HEK293 (cell line): ENCODE measurements around the gene CIITA.

Experiments
- CTCF ChIA-PET: fragments of 350-600 bp; formaldehyde crosslinking; extraction: SDS; loops from one replicate; lab custom pipeline; 2021; ENCODE audit warnings: antibody characterized with exemption; lab: Yijun Ruan, JAX
- POLR2A ChIA-PET: fragments of 300-600 bp; formaldehyde crosslinking; extraction: SDS; loops from one replicate; lab custom pipeline; 2020; ENCODE audit warnings: antibody characterized with exemption, inconsistent platforms; lab: Yijun Ruan, JAX
- H3K27ac ChIP-seq: fragments of 200-500 bp; sonication (Bioruptor generic); 2 replicates; pipeline ENCODE4 v1.5.1; 2014; ENCODE audit warnings: low read depth, low read length, control low read depth, inconsistent platforms; ENCODE audit errors: extremely low read depth
- H3K36me3 ChIP-seq, 2 experiments: fragments of 200-500 bp in 1 of 2; sonication (Bioruptor generic) in 1 of 2; 1 replicate in 1 of 2; 2 replicates in 1 of 2; pipeline ENCODE4 v1.5.1; 2014 to 2017; ENCODE audit warnings: inconsistent platforms in 2 of 2, low read length in 2 of 2; ENCODE audit not compliant: control insufficient read depth in 2 of 2, insufficient read depth in 1 of 2
- H3K4me1 ChIP-seq: fragments of 200-500 bp; sonication (Bioruptor generic); 2 replicates; pipeline ENCODE4 v1.5.1; 2014; ENCODE audit warnings: mild to moderate bottlenecking, low read length, inconsistent platforms; ENCODE audit not compliant: control insufficient read depth, insufficient read depth
- H3K4me3 ChIP-seq: 2 replicates; pipeline ENCODE4 v1.5.1; 2011; ENCODE audit warnings: low read depth, mild to moderate bottlenecking, control low read depth, low read length, moderate library complexity
- H3K9me3 ChIP-seq: fragments of 200-500 bp; sonication (Bioruptor generic); 2 replicates; pipeline ENCODE4 v1.5.1; 2014; ENCODE audit warnings: low read depth, low read length, inconsistent platforms; ENCODE audit not compliant: control insufficient read depth, insufficient read depth
- IKZF3 ChIP-seq: fragments of 450-650 bp; IDR thresholded peaks from 2 replicates; pipeline ENCODE4 v1.5.0; 2018; ENCODE audit warnings: missing biosample characterization, mild to moderate bottlenecking, missing genetic modification characterization, moderate library complexity
- PRDM1 ChIP-seq: fragments of 450-650 bp; formaldehyde crosslinking; IDR thresholded peaks from 2 replicates; pipeline ENCODE4; 2016; ENCODE audit warnings: missing biosample characterization, missing genetic modification characterization
- ZBTB17 ChIP-seq: fragments of 450-650 bp; formaldehyde crosslinking; IDR thresholded peaks from 2 replicates; pipeline ENCODE4 v1.5.1; 2016; ENCODE audit warnings: missing biosample characterization, missing genetic modification characterization
- ZNF2 ChIP-seq: fragments of 450-650 bp; formaldehyde crosslinking; IDR thresholded peaks from 2 replicates; pipeline ENCODE4 v1.5.1; 2016; ENCODE audit warnings: missing biosample characterization, missing genetic modification characterization
- ZNF423 ChIP-seq: fragments of 450-650 bp; formaldehyde crosslinking; IDR thresholded peaks from 2 replicates; pipeline ENCODE4 v1.5.1; 2016; ENCODE audit warnings: missing biosample characterization, missing genetic modification characterization
- ZNF600 ChIP-seq: fragments of 450-650 bp; formaldehyde crosslinking; IDR thresholded peaks from 2 replicates; pipeline ENCODE4 v1.5.1; 2016; ENCODE audit warnings: missing biosample characterization, missing genetic modification characterization
- ZNF654 ChIP-seq: fragments of 450-650 bp; formaldehyde crosslinking; IDR thresholded peaks from 2 replicates; pipeline ENCODE4 v1.5.1; 2016; ENCODE audit warnings: low read depth, missing biosample characterization, missing genetic modification characterization
- ZNF660 ChIP-seq: fragments of 450-650 bp; IDR thresholded peaks from 2 replicates; pipeline ENCODE4 v1.5.1; 2018; ENCODE audit warnings: missing biosample characterization, mild to moderate bottlenecking, missing genetic modification characterization
- TF ChIP-seq, protein P1 (sequence below): fragments of 450-650 bp; formaldehyde crosslinking; IDR thresholded peaks from 2 replicates; pipeline ENCODE4 v1.5.1; 2016; ENCODE audit warnings: missing biosample characterization, missing genetic modification characterization, borderline replicate concordance
- TF ChIP-seq, protein P2 (sequence below): fragments of 450-650 bp; formaldehyde crosslinking; IDR thresholded peaks from 2 replicates; pipeline ENCODE4 v1.5.1; 2016; ENCODE audit warnings: missing biosample characterization, missing genetic modification characterization
- TF ChIP-seq, protein P3 (sequence below): fragments of 450-650 bp; formaldehyde crosslinking; IDR thresholded peaks from 2 replicates; pipeline ENCODE4 v1.5.1; 2016; ENCODE audit warnings: missing biosample characterization, missing genetic modification characterization
- TF ChIP-seq, protein P4 (sequence below): fragments of 450-650 bp; formaldehyde crosslinking; IDR thresholded peaks from 2 replicates; pipeline ENCODE4 v1.5.1; 2016; ENCODE audit warnings: missing biosample characterization, missing genetic modification characterization
- TF ChIP-seq, protein P5 (sequence below): fragments of 450-650 bp; formaldehyde crosslinking; IDR thresholded peaks from 2 replicates; pipeline ENCODE4 v1.5.1; 2017; ENCODE audit warnings: missing biosample characterization, missing genetic modification characterization

Gene CIITA

DNA sequence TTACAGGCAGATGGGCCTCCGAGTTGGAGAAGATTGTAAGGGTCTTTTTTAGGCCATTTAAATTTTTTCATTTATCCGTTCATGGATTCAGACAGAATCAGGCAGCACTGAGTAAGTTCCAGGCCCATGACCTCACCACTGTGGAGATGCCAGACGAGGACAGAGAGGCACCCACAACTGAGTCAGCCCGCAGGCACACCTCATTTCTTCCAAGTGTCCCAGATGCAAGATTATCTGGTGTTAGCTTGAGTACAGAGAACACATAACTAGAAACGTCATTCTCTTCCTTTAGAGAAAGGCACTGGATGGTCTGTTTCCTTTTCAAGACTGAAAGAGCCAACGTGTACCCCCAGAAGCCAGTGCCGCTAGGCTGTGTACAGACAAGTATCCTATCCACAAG is 84.2 kb downstream of the CIITA start (continued):
- TF ChIP-seq, protein P1, sequence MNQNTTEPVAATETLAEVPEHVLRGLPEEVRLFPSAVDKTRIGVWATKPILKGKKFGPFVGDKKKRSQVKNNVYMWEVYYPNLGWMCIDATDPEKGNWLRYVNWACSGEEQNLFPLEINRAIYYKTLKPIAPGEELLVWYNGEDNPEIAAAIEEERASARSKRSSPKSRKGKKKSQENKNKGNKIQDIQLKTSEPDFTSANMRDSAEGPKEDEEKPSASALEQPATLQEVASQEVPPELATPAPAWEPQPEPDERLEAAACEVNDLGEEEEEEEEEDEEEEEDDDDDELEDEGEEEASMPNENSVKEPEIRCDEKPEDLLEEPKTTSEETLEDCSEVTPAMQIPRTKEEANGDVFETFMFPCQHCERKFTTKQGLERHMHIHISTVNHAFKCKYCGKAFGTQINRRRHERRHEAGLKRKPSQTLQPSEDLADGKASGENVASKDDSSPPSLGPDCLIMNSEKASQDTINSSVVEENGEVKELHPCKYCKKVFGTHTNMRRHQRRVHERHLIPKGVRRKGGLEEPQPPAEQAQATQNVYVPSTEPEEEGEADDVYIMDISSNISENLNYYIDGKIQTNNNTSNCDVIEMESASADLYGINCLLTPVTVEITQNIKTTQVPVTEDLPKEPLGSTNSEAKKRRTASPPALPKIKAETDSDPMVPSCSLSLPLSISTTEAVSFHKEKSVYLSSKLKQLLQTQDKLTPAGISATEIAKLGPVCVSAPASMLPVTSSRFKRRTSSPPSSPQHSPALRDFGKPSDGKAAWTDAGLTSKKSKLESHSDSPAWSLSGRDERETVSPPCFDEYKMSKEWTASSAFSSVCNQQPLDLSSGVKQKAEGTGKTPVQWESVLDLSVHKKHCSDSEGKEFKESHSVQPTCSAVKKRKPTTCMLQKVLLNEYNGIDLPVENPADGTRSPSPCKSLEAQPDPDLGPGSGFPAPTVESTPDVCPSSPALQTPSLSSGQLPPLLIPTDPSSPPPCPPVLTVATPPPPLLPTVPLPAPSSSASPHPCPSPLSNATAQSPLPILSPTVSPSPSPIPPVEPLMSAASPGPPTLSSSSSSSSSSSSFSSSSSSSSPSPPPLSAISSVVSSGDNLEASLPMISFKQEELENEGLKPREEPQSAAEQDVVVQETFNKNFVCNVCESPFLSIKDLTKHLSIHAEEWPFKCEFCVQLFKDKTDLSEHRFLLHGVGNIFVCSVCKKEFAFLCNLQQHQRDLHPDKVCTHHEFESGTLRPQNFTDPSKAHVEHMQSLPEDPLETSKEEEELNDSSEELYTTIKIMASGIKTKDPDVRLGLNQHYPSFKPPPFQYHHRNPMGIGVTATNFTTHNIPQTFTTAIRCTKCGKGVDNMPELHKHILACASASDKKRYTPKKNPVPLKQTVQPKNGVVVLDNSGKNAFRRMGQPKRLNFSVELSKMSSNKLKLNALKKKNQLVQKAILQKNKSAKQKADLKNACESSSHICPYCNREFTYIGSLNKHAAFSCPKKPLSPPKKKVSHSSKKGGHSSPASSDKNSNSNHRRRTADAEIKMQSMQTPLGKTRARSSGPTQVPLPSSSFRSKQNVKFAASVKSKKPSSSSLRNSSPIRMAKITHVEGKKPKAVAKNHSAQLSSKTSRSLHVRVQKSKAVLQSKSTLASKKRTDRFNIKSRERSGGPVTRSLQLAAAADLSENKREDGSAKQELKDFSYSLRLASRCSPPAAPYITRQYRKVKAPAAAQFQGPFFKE (tag by site-specific recombination), result no peak
- TF ChIP-seq, protein P2, sequence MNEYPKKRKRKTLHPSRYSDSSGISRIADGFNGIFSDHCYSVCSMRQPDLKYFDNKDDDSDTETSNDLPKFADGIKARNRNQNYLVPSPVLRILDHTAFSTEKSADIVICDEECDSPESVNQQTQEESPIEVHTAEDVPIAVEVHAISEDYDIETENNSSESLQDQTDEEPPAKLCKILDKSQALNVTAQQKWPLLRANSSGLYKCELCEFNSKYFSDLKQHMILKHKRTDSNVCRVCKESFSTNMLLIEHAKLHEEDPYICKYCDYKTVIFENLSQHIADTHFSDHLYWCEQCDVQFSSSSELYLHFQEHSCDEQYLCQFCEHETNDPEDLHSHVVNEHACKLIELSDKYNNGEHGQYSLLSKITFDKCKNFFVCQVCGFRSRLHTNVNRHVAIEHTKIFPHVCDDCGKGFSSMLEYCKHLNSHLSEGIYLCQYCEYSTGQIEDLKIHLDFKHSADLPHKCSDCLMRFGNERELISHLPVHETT (tag by site-specific recombination), result no peak

DNA sequence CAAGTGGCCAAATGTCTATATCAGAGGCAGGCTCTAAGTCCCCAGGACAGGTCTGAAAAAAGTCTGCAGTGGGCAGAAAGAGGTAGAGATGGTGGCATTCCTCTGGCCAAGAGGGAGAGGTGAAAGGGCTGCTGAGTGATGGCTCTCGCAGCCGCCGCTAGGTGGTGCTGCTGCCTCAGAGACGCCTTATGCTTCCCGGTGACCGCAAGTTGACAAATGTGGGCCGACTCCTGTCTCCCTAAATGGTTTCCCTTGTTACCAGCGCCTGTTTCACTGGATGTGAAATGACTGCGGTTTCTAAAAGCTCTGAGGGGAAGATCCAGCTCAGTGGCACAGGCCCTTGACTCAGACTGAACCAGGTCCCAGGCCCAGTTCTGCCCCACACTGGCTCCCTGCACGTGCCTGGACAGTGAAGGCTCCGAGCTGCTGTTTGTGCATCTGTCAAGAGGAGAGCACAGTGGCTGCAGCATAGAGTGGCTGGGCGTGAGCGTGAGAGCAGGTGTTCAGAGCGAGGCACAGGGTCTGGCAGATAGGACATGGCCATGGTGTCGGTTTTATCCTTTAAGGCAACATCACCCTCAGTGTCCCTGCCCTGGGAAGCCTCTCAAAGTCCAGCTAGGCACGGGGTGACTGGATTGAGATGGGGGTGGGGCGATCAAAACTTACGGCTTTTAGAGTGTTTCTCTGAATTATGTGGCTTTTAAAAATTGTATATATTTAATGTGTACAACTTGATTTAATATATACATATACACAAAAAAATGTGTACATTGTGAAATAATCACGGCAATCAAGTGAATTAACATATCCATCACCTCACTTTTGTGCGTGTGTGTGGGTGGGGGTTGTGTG is 87.3 kb downstream of the CIITA start:
- Histone ChIP-seq H3K4me1 (no peaks in the 10 kb centered on the region), H3K9me3 (no peaks in the 10 kb centered on the region), H3K4me3 (no peak overlapping the region), H3K27ac (no peak overlapping the region), H3K36me3 (peaks cover 0 to 52% of the 10 kb centered on the region in 2 experiments; a peak in 2 of 3 replicates)
- TF ChIP-seq ZBTB17 (0 out of 2 replicates have a peak, but pooled peaks have one; percentile 13), ZNF2 (tag by site-specific recombination) (peak; percentile 92), ZNF600 (tag by site-specific recombination) (0 out of 2 replicates have a peak, but pooled peaks have one; percentile 14), ZNF423 (tag by site-specific recombination) (no peak), ZNF654 (tag by site-specific recombination) (peak; percentile 96), ZNF660 (tag by site-specific recombination) (peak; percentile 32; the same call in 1 of the 2 replicates), PRDM1 (tag by site-specific recombination) (peak; percentile 86), IKZF3 (tag by site-specific recombination) (peak; percentile 51; the same call in 1 of the 2 replicates)
- TF ChIP-seq, protein P3, sequence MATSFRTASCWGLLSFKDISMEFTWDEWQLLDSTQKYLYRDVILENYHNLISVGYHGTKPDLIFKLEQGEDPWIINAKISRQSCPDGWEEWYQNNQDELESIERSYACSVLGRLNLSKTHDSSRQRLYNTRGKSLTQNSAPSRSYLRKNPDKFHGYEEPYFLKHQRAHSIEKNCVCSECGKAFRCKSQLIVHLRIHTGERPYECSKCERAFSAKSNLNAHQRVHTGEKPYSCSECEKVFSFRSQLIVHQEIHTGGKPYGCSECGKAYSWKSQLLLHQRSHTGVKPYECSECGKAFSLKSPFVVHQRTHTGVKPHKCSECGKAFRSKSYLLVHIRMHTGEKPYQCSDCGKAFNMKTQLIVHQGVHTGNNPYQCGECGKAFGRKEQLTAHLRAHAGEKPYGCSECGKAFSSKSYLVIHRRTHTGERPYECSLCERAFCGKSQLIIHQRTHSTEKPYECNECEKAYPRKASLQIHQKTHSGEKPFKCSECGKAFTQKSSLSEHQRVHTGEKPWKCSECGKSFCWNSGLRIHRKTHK (tag by site-specific recombination), result no peak
- TF ChIP-seq, protein P4, sequence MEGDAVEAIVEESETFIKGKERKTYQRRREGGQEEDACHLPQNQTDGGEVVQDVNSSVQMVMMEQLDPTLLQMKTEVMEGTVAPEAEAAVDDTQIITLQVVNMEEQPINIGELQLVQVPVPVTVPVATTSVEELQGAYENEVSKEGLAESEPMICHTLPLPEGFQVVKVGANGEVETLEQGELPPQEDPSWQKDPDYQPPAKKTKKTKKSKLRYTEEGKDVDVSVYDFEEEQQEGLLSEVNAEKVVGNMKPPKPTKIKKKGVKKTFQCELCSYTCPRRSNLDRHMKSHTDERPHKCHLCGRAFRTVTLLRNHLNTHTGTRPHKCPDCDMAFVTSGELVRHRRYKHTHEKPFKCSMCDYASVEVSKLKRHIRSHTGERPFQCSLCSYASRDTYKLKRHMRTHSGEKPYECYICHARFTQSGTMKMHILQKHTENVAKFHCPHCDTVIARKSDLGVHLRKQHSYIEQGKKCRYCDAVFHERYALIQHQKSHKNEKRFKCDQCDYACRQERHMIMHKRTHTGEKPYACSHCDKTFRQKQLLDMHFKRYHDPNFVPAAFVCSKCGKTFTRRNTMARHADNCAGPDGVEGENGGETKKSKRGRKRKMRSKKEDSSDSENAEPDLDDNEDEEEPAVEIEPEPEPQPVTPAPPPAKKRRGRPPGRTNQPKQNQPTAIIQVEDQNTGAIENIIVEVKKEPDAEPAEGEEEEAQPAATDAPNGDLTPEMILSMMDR (tag by site-specific recombination), result peak; percentile 84
- TF ChIP-seq, protein P5, sequence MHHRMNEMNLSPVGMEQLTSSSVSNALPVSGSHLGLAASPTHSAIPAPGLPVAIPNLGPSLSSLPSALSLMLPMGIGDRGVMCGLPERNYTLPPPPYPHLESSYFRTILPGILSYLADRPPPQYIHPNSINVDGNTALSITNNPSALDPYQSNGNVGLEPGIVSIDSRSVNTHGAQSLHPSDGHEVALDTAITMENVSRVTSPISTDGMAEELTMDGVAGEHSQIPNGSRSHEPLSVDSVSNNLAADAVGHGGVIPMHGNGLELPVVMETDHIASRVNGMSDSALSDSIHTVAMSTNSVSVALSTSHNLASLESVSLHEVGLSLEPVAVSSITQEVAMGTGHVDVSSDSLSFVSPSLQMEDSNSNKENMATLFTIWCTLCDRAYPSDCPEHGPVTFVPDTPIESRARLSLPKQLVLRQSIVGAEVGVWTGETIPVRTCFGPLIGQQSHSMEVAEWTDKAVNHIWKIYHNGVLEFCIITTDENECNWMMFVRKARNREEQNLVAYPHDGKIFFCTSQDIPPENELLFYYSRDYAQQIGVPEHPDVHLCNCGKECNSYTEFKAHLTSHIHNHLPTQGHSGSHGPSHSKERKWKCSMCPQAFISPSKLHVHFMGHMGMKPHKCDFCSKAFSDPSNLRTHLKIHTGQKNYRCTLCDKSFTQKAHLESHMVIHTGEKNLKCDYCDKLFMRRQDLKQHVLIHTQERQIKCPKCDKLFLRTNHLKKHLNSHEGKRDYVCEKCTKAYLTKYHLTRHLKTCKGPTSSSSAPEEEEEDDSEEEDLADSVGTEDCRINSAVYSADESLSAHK (tag by site-specific recombination), result peak; percentile 68; the same call in 1 of the 2 replicates
- ChIA-PET CTCF (interaction anchor here (0.6 to 8.2 kb wide), 44 partner anchors 9 to 750 kb away, joined by 3 to 72 read pairs (median 4); partner anchors contain the start of gene SOCS1), POLR2A (interaction anchor here (0.5 to 3.1 kb wide), 2 partner anchors 126 to 292 kb away, joined by 6 to 13 read pairs; partner anchors contain the start of gene SOCS1)
